SK-N-SH (cell line): ENCODE measurements around the gene KLHL30. TPM values are rescaled to one million over a fixed set of nuclear protein-coding genes. Genes with fewer than 3 reads are reported as not detected.

Experiments used
- CTCF ChIA-PET: fragments of 300-600, 350-600 bp; formaldehyde crosslinking; extraction: SDS; loops from one replicate; lab custom pipeline; 2021; lab: Yijun Ruan, JAX
- POLR2A ChIA-PET: fragments of 350-600 bp; sonication (Branson Sonifier 250); formaldehyde crosslinking; extraction: SDS; loops from one replicate; lab custom pipeline; 2020; ENCODE audit warnings: antibody characterized with exemption, inconsistent platforms; lab: Yijun Ruan, JAX
- DNase-seq: peaks from one replicate; pipeline ENCODE4 v3.0.0; 2012
- H2AFZ ChIP-seq: fragments of 200-600 bp; sonication (generic); 2 replicates; pipeline ENCODE4 v1.8.1; 2016; ENCODE audit warnings: antibody characterized with exemption, mild to moderate bottlenecking, low read depth
- H3F3A ChIP-seq: fragments of 200-600 bp; sonication (generic); replicated peaks from 2 replicates; pipeline ENCODE3; 2016; ENCODE audit warnings: antibody characterized with exemption, mild to moderate bottlenecking; ENCODE audit not compliant: insufficient read depth
- H3K27ac ChIP-seq, 2 experiments: fragments of 200-500 bp in 1 of 2; fragments of 200-600 bp in 1 of 2; sonication (Bioruptor generic) in 1 of 2; sonication (generic), shearing (Covaris generic) in 1 of 2; 2 replicates each; pipeline versions ENCODE4 v1.5.1 to v1.6.1; 2014 to 2016; ENCODE audit warnings: low read depth in 2 of 2, inconsistent platforms in 1 of 2, low read length in 1 of 2, mild to moderate bottlenecking in 1 of 2, mixed read lengths in 1 of 2
- H3K27me3 ChIP-seq: fragments of 200-600 bp; sonication (generic), shearing (Covaris generic); 2 replicates; pipeline ENCODE4 v1.6.1; 2016; ENCODE audit warnings: mixed run types; ENCODE audit not compliant: insufficient read depth
- H3K36me3 ChIP-seq, 2 experiments: fragments of 200-500 bp in 1 of 2; fragments of 200-600 bp in 1 of 2; sonication (Bioruptor generic) in 1 of 2; sonication (generic) in 1 of 2; replicated peaks in 1 of 2; 2 replicates each; pipeline versions ENCODE3 to v1.5.1; 2014 to 2016; ENCODE audit warnings: low read length in 1 of 2, mild to moderate bottlenecking in 1 of 2; ENCODE audit not compliant: insufficient read depth in 2 of 2, control insufficient read depth in 1 of 2
- H3K4me1 ChIP-seq, 2 experiments: fragments of 200-500 bp in 1 of 2; fragments of 200-600 bp in 1 of 2; sonication (Bioruptor generic) in 1 of 2; sonication (generic), shearing (Covaris generic) in 1 of 2; 2 replicates each; pipeline versions ENCODE4 v1.5.1 to v1.6.1; 2014 to 2016; ENCODE audit warnings: low read depth in 1 of 2, low read length in 1 of 2, mixed run types in 1 of 2; ENCODE audit not compliant: insufficient read depth in 2 of 2, control insufficient read depth in 1 of 2
- H3K4me2 ChIP-seq: fragments of 200-600 bp; sonication (generic), shearing (Covaris generic); 2 replicates; pipeline ENCODE4 v1.6.1; 2017; ENCODE audit warnings: mixed run types
- H3K4me3 ChIP-seq, 2 experiments: fragments of 200-500 bp in 1 of 2; fragments of 200-600 bp in 1 of 2; sonication (Bioruptor generic) in 1 of 2; sonication (generic), shearing (Covaris generic) in 1 of 2; 2 replicates each; pipeline versions ENCODE4 v1.5.1 to v1.8.1; 2014 to 2016; ENCODE audit warnings: low read depth in 2 of 2, inconsistent platforms in 1 of 2, low read length in 1 of 2, mild to moderate bottlenecking in 1 of 2, mixed read lengths in 1 of 2, moderate library complexity in 1 of 2
- H3K79me2 ChIP-seq: fragments of 200-600 bp; sonication (generic); 2 replicates; pipeline ENCODE4 v1.8.1; 2017; ENCODE audit warnings: mild to moderate bottlenecking; ENCODE audit not compliant: insufficient read depth
- H3K9ac ChIP-seq: fragments of 200-600 bp; sonication (generic); 2 replicates; pipeline ENCODE4 v1.6.1; 2017; ENCODE audit warnings: mixed run types
- H3K9me2 ChIP-seq: fragments of 200-600 bp; sonication (generic); 2 replicates; pipeline ENCODE4 v1.6.1; 2017; ENCODE audit warnings: mixed run types
- H3K9me3 ChIP-seq: fragments of 200-600 bp; sonication (generic); 2 replicates; pipeline ENCODE4 v1.6.1; 2017; ENCODE audit warnings: mixed run types, mild to moderate bottlenecking, moderate library complexity
- H4K20me1 ChIP-seq: fragments of 200-600 bp; sonication (generic); 2 replicates; pipeline ENCODE4 v1.6.1; 2017; ENCODE audit warnings: mild to moderate bottlenecking, mixed run types; ENCODE audit not compliant: insufficient read depth
- FOXJ3 ChIP-seq: sonication (generic); formaldehyde crosslinking; IDR thresholded peaks from 2 replicates; pipeline ENCODE4 v1.5.1; 2020; ENCODE audit warnings: mild to moderate bottlenecking, missing genetic modification reagents
- GATA2 ChIP-seq: sonication (generic); formaldehyde crosslinking; IDR thresholded peaks from 2 replicates; pipeline ENCODE4 v1.5.0; 2020; ENCODE audit warnings: mild to moderate bottlenecking, missing genetic modification reagents
- MXI1 ChIP-seq: IDR thresholded peaks from 2 replicates; pipeline ENCODE4 v1.6.1; 2012; ENCODE audit warnings: mild to moderate bottlenecking, low read depth, low read length, improper control_type of control experiment
- PBX3 ChIP-seq: IDR thresholded peaks from 2 replicates; pipeline ENCODE4; 2012
- POLR2AphosphoS5 ChIP-seq: IDR thresholded peaks from 2 replicates; pipeline ENCODE4 v1.6.1; 2012; ENCODE audit warnings: low read depth, low read length
- RAD21 ChIP-seq: IDR thresholded peaks from 2 replicates; pipeline ENCODE4 v1.6.1; 2012; ENCODE audit warnings: mild to moderate bottlenecking, low read length
- TCF12 ChIP-seq: IDR thresholded peaks from 2 replicates; pipeline ENCODE4 v1.4.0; 2012
- TEAD4 ChIP-seq: IDR thresholded peaks from 2 replicates; pipeline ENCODE4 v1.4.0; 2012; ENCODE audit warnings: mild to moderate bottlenecking, borderline replicate concordance; ENCODE audit not compliant: insufficient read depth
- WGBS: methylation state at CpG from one replicate; pipeline ENCODE4 v1.1.6; 2017; ENCODE audit warnings: low lambda C conversion rate; 5-methylcytosine and 5-hydroxymethylcytosine counted together
- polyA plus RNA-seq, 3 experiments: library from polyadenylated mRNA; depleted of rRNA; stranded (reverse); fragments of >200 nt; gene quantifications; 2 replicates each; pipeline ENCODE4 v1.2.3, GENCODE V29; 2012
- TF ChIP-seq, protein P1 (sequence below): fragments of 150-350 bp; IDR thresholded peaks from 2 replicates; pipeline ENCODE4 v1.6.1; 2016; ENCODE audit warnings: mild to moderate bottlenecking, low read depth, low read length

Gene KLHL30
- polyA plus RNA-seq, 1 of the 3 experiments (the other 2 are of a cell fraction) = not detected

DNA sequence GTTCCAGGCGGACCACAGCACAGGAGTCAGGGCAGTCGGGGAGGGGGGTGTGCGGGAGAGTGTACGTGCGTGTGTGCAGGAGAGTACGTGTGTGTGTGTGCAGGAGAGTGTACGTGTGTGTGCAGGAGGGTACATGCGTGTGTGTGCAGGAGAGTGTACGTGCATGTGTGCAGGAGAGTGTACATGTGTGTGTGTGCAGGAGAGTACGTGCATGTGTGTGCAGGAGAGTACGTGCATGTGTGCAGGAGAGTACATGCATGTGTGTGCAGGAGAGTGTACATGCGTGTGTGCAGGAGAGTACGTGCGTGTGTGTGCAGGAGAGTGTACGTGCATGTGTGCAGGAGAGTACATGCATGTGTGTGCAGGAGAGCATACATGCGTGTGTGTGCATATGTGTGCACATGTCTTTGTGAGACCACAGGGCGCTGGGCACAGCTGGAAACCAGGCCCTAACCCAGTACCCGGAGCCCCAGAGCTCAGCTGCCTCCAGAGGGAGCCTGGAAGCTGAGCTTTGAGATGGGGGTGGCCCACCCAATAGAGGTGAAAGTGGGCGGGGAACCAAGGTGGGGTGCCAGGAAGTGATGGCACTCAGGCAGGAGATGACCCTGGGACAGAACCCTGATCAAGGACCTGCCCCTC lies 13.9 kb upstream of the KLHL30 start:
- Histone ChIP-seq H3K4me1 (no peaks in the 10 kb centered on the region), H3K9me2 (no peaks in the 10 kb centered on the region), H3K36me3 (no peaks in the 10 kb centered on the region), H3K4me3 (no peak overlapping the region), H2AFZ (no peak overlapping the region), H3K79me2 (no peaks in the 10 kb centered on the region), H3K9me3 (no peaks in the 10 kb centered on the region), H3K9ac (no peak overlapping the region), H3K4me2 (no peak overlapping the region), H3K27me3 (no peaks in the 10 kb centered on the region), H3K27ac (no peak overlapping the region), H3F3A (no peaks in the 10 kb centered on the region), H4K20me1 (no peaks in the 10 kb centered on the region)
- TF ChIP-seq POLR2AphosphoS5 = no peak
- ChIA-PET CTCF (interaction anchor here (1.3 kb wide), 1 partner anchor 266 kb away, joined by 3 read pairs; no protein-coding TSS in a partner anchor), POLR2A (no interaction called here)
- DNase-seq = no peak
- 85% methylated on average over 18 of the region's 19 CpGs for WGBS

DNA sequence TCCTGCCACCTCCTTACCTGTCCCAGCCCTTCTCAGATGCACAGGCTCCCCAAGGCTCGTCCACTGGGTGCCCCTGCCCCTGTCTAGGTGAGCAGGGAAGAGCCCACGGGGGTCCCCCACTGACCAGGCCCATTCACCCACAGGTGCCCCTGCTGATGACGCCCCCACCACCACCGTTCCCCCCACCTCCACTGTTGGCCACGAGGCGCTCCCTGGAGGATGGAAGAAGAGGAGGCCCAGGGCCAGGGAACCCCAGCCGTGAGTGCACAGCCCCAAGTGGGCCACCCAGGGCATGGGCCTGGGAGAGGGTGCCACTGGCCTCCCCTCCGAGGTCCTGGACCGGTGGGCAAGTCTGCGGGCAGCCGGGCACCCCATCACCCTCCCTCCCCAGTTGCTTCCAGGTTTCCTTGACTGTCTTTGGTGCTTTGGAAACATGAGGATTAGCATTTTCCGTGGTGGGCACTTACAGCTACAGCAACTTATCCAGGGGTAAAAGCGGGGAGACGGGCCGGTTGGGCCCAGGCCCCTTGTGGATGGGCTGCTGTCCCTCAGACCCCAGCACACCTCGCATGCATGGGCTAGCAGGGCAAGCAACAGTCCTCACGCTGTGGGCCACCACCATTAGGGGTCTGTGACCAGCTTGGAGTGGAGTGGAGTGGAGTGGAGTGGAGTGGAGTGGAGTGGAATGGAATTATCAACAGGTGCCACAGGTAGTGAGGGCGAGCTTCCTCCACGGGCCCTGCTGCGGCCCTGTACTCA lies 13.2 kb upstream of the KLHL30 start:
- WGBS = 89% methylated on average over 16 of the region's 20 CpGs
- Histone ChIP-seq H3K9ac (no peak overlapping the region), H3K4me3 (no peak overlapping the region), H3K4me1 (no peaks in the 10 kb centered on the region), H3K27ac (no peak overlapping the region), H3F3A (no peaks in the 10 kb centered on the region), H2AFZ (no peak overlapping the region), H3K79me2 (no peaks in the 10 kb centered on the region), H3K27me3 (no peaks in the 10 kb centered on the region), H4K20me1 (no peaks in the 10 kb centered on the region), H3K36me3 (no peaks in the 10 kb centered on the region), H3K9me2 (no peaks in the 10 kb centered on the region), H3K4me2 (no peak overlapping the region), H3K9me3 (no peaks in the 10 kb centered on the region)
- TF ChIP-seq, protein P1, sequence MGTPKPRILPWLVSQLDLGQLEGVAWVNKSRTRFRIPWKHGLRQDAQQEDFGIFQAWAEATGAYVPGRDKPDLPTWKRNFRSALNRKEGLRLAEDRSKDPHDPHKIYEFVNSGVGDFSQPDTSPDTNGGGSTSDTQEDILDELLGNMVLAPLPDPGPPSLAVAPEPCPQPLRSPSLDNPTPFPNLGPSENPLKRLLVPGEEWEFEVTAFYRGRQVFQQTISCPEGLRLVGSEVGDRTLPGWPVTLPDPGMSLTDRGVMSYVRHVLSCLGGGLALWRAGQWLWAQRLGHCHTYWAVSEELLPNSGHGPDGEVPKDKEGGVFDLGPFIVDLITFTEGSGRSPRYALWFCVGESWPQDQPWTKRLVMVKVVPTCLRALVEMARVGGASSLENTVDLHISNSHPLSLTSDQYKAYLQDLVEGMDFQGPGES = no peak
- TF ChIP-seq GATA2 (CRISPR knock-in tag) (no peak), FOXJ3 (no peak), TCF12 (no peak), RAD21 (no peak), TEAD4 (no peak), PBX3 (no peak), MXI1 (no peak)
- ChIA-PET POLR2A (no interaction called here), CTCF (interaction anchor here (1.3 kb wide), 1 partner anchor 267 kb away, joined by 3 read pairs; no protein-coding TSS in a partner anchor)
- no peak for DNase-seq
